ENCODE results near the gene MAN2B1. TPM values are rescaled to one million over a fixed set of nuclear protein-coding genes. Genes with fewer than 3 reads are reported as not detected.

MAN2B1 gene
- total RNA-seq, 1 donor from 2014 or later: 120 TPM

DNA sequence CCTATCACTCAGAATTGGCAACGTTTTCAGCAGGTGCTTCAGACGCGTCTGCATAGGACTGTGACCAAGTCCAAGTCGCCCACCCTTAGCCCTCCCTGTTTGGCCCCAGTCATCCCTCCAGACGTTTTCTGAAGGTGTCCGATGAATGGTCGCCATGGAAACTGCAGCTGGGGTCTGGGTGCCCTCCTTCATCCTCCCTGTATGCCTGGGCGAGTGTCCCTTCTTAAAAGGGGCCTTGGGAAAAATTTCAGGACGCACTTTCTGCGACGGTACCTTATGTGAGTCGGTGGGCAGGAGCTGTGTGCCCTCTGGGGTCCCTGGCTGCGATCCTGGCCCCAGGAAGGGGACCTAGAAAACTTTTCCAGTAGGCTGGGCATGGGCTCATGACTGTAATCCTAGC lies 25.1 kb downstream of the MAN2B1 start:
- Mint-ChIP-seq H3K4me3 (ENCODE audit: low read depth) (no peak overlapping the region), H3K9me3 (ENCODE audit: low read depth) (no peaks in the 10 kb centered on the region), H3K27ac (no peak overlapping the region), H3K36me3 (ENCODE audit: insufficient read depth) (peaks cover 2% of the 10 kb centered on the region), H3K4me1 (ENCODE audit: low read depth) (peaks cover 2% of the 10 kb centered on the region), H3K27me3 (peaks cover 5% of the 10 kb centered on the region)
- DNase-seq (ENCODE audit: low spot score, unreplicated experiment): no peak
- TF ChIP-seq, protein P1, sequence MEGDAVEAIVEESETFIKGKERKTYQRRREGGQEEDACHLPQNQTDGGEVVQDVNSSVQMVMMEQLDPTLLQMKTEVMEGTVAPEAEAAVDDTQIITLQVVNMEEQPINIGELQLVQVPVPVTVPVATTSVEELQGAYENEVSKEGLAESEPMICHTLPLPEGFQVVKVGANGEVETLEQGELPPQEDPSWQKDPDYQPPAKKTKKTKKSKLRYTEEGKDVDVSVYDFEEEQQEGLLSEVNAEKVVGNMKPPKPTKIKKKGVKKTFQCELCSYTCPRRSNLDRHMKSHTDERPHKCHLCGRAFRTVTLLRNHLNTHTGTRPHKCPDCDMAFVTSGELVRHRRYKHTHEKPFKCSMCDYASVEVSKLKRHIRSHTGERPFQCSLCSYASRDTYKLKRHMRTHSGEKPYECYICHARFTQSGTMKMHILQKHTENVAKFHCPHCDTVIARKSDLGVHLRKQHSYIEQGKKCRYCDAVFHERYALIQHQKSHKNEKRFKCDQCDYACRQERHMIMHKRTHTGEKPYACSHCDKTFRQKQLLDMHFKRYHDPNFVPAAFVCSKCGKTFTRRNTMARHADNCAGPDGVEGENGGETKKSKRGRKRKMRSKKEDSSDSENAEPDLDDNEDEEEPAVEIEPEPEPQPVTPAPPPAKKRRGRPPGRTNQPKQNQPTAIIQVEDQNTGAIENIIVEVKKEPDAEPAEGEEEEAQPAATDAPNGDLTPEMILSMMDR (IDR thresholded peaks at IDR 0.05; ENCODE audit: unreplicated experiment): no peak

DNA sequence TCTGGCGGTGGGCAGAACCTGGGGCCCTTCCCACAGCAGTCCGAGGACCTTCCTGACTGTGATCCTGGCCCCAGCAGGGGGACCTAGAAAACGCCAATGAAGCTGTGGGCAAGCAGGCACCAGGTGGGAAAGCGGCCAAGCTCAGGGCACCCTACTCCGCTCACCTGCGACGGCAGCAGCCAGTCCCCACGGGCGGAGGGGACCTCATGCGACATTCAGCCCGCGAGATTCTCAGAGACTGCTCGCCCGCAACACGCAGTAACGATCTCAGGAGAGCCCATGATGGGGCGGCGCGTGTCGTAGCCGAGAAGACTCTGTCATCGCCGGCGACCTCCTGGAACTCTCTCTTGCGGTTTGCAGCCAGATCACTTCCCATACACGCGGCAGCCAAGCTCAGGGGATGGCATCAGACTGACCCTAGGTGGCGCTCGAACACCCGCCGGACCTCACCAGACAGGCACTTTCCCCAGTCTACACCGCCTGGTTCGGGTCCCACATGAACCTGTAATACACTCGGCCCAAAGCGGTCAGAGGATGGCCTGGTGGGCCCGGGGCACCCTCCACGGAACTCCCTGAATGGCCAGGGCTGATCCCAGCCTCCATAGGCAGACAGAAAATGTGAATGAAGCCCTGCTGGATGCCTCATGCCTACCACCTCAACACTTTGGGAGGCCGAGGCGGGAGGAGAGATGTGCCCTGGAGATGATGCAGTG lies 26.5 kb downstream of the MAN2B1 start:
- Mint-ChIP-seq H3K36me3 (ENCODE audit: insufficient read depth) (peaks cover 2% of the 10 kb centered on the region), H3K4me1 (ENCODE audit: low read depth) (peaks cover 2% of the 10 kb centered on the region), H3K9me3 (ENCODE audit: low read depth) (no peaks in the 10 kb centered on the region), H3K27ac (no peak overlapping the region), H3K4me3 (ENCODE audit: low read depth) (peak overlapping the region; percentile 52), H3K27me3 (peaks cover 5% of the 10 kb centered on the region)
- peak; percentile 58 for DNase-seq (ENCODE audit: low spot score, unreplicated experiment)
- TF ChIP-seq, protein P1 (IDR thresholded peaks at IDR 0.05; ENCODE audit: unreplicated experiment): peak; percentile 73

DNA sequence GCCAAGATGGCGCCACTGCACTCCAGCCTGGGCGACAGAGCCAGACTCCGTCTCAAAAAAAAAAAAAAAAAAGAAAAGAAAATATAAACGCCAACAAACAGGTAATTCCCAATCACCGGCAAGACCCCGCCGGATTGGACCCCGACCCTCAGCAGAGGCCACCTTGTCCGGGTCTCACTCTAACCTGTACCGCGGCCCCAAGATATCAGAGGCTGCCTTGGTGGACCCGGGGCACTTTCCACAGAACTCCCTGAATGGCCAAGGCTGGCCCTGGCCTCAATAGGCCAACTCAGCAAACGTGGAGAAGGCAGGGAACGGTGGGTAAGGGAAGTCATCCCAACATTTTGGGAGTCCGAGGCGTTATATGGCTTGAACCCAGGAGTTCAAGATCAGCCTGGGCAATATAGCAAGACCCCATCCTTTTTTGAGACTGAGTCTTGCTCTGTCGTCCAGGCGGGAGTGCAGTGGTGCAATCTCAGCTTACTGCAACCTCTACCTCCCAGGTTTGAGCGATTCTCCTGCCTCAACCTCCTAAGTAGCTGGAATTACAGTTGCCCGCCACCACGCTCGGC lies 27.8 kb downstream of the MAN2B1 start:
- TF ChIP-seq, protein P1 (IDR thresholded peaks at IDR 0.05; ENCODE audit: unreplicated experiment): no peak
- Mint-ChIP-seq H3K9me3 (ENCODE audit: low read depth) (no peaks in the 10 kb centered on the region), H3K4me1 (ENCODE audit: low read depth) (peaks cover 2% of the 10 kb centered on the region), H3K4me3 (ENCODE audit: low read depth) (no peak overlapping the region), H3K36me3 (ENCODE audit: insufficient read depth) (peaks cover 2% of the 10 kb centered on the region), H3K27ac (no peak overlapping the region), H3K27me3 (peaks cover 5% of the 10 kb centered on the region)
- DNase-seq (ENCODE audit: low spot score, unreplicated experiment): no peak

DNA sequence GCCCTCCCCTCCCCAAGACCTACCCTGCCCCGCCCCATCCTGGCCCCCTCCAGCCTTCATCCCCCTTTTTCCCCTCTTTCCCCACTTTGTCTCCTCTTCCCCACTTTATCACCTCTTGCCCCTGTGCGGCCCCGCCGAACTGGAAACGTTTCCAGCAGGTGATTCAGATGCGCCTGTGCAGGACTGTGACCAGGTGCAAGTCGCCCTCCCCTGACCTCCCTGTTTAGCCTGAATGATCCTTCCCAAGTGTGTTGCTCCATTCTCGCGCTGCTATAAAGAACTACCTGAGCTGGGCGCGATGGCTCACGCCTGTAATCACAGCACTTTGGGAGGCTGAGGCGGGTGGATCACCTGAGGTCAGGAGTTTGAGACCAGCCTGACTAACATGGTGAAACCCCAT lies 29.9 kb downstream of the MAN2B1 start:
- H3K4me3 Mint-ChIP-seq (ENCODE audit: low read depth): no peak overlapping the region
- H3K27ac Mint-ChIP-seq: no peak overlapping the region
- peaks cover 5% of the 10 kb centered on the region for H3K27me3 Mint-ChIP-seq
- TF ChIP-seq, protein P1 (IDR thresholded peaks at IDR 0.05; ENCODE audit: unreplicated experiment): no peak
- no peaks in the 10 kb centered on the region for H3K9me3 Mint-ChIP-seq (ENCODE audit: low read depth)
- DNase-seq (ENCODE audit: low spot score, unreplicated experiment): no peak
- H3K36me3 Mint-ChIP-seq (ENCODE audit: insufficient read depth): peaks cover 9% of the 10 kb centered on the region
- peaks cover 2% of the 10 kb centered on the region for H3K4me1 Mint-ChIP-seq (ENCODE audit: low read depth)

DNA sequence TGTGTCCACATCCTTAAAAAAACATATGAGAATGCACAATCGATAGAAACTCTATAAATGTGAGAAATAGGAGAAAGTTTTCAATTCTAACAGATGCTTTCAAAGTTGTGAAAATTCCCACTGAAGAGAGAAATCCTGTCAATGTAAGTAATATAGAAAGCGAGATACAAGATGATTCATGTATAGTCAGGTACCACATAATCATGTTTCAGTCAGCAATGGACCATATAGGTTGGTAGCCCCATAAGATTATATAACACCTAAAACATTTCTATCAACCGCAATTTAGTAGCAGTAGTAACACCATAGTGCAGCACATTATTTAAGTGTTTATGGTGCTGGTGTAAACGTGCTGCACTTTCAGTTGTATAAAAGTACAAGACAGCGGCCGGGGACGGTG lies 37.3 kb downstream of the MAN2B1 start:
- TF ChIP-seq, protein P1 (IDR thresholded peaks at IDR 0.05; ENCODE audit: unreplicated experiment): no peak
- DNase-seq (ENCODE audit: low spot score, unreplicated experiment): no peak
- Mint-ChIP-seq H3K36me3 (ENCODE audit: insufficient read depth) (peaks cover 69% of the 10 kb centered on the region), H3K9me3 (ENCODE audit: low read depth) (peaks cover 23% of the 10 kb centered on the region), H3K4me1 (ENCODE audit: low read depth) (no peaks in the 10 kb centered on the region), H3K4me3 (ENCODE audit: low read depth) (no peak overlapping the region), H3K27ac (no peak overlapping the region), H3K27me3 (no peaks in the 10 kb centered on the region)

All from progenitor cell of endocrine pancreas (in vitro differentiated cells).